T-cell (primary cell): ENCODE data around the gene ZNF428. TPM values are rescaled to one million over a fixed set of nuclear protein-coding genes. Genes with fewer than 3 reads are reported as not detected.
"Not testable (repeated sequence)": the region's sequence is repeated elsewhere in the genome, so short reads cannot be mapped to it uniquely, and the experiment has no call there.

Experiments used
- ATAC-seq, 4 experiments: fragments of 200-7000 bp in 3 of 4; fragments of 150-1000 bp in 1 of 4; cut with Tn5 transposase; replicated peaks in 1 of 4; 1 replicate in 3 of 4; 2 replicates in 1 of 4; pipeline ENCODE4 v1.10.0; 2021; ENCODE audit warnings: moderate library complexity in 3 of 4, mild to moderate bottlenecking in 2 of 4, moderate number of reproducible peaks in 1 of 4
- CTCF ChIA-PET, 2 donors: fragments of 300-600 bp; sonication (Branson Sonifier 250); formaldehyde crosslinking; loops; one replicate each; lab custom pipeline; 2022; ENCODE audit warnings: antibody characterized with exemption in 2 of 2; lab: Charles Lee
- POLR2A ChIA-PET, 2 donors: fragments of 300-600 bp; sonication (Branson Sonifier 250); formaldehyde crosslinking; loops; one replicate each; lab custom pipeline; 2022; ENCODE audit warnings: antibody characterized with exemption in 2 of 2; lab: Charles Lee
- DNase-seq, 35 experiments: peaks; one replicate each; pipeline versions ENCODE4 v3.0.0 to v3.0.0-alpha.2; 2013 to 2023
- H3K27ac ChIP-seq: one replicate; pipeline ENCODE4 v1.5.1; 2013; ENCODE audit warnings: low read length
- H3K27me3 ChIP-seq, 2 experiments: replicated peaks in 1 of 2; 1 replicate in 1 of 2; 2 replicates in 1 of 2; pipeline versions ENCODE4 v1.6.1 to v1.7.0; 2013; ENCODE audit warnings: low read length in 1 of 2, mixed read lengths in 1 of 2; ENCODE audit not compliant: control insufficient read depth in 2 of 2, insufficient read depth in 2 of 2; ENCODE audit errors: extremely low read depth in 1 of 2
- H3K36me3 ChIP-seq, 2 donors: 1 replicate in 1 of 2; 2 replicates in 1 of 2; pipeline versions ENCODE4 v1.6.1 to v1.7.0; 2013; ENCODE audit warnings: low read length in 1 of 2; ENCODE audit not compliant: control insufficient read depth in 2 of 2, insufficient read depth in 1 of 2; ENCODE audit errors: extremely low read depth in 1 of 2
- H3K4me1 ChIP-seq, 2 experiments: 1 replicate in 1 of 2; 2 replicates in 1 of 2; pipeline versions ENCODE4 v1.6.1 to v1.7.0; 2013; ENCODE audit warnings: low read length in 2 of 2, mixed read lengths in 1 of 2; ENCODE audit not compliant: insufficient read depth in 2 of 2, control insufficient read depth in 1 of 2; ENCODE audit errors: extremely low read depth in 1 of 2
- H3K4me3 ChIP-seq, 2 donors: 1 replicate in 1 of 2; 2 replicates in 1 of 2; pipeline versions ENCODE4 v1.5.1 to v1.7.0; 2013; ENCODE audit warnings: mild to moderate bottlenecking in 2 of 2, low read length in 1 of 2, moderate library complexity in 1 of 2; ENCODE audit not compliant: control insufficient read depth in 1 of 2; ENCODE audit errors: extremely low read depth in 1 of 2
- H3K9me3 ChIP-seq: 2 replicates; pipeline ENCODE4 v1.7.0; 2013
- H3K27ac Mint-ChIP-seq, 2 donors: one replicate each; pipeline ENCODE4 v1.8.0; 2020 to 2021; ENCODE audit warnings: mild to moderate bottlenecking in 2 of 2, mixed read lengths in 2 of 2
- H3K27me3 Mint-ChIP-seq, 2 donors: one replicate each; pipeline ENCODE4 v1.8.0; 2021 to 2022; ENCODE audit warnings: mixed read lengths in 2 of 2
- H3K36me3 Mint-ChIP-seq: one replicate; pipeline ENCODE4 v1.8.0; 2021; ENCODE audit warnings: mixed read lengths
- H3K4me1 Mint-ChIP-seq, 3 donors: one replicate each; pipeline ENCODE4 v1.8.0; 2020 to 2022; ENCODE audit warnings: mixed read lengths in 3 of 3, mild to moderate bottlenecking in 1 of 3
- H3K4me3 Mint-ChIP-seq, 3 donors: one replicate each; pipeline ENCODE4 v1.8.0; 2020 to 2022; ENCODE audit warnings: mild to moderate bottlenecking in 3 of 3, mixed read lengths in 3 of 3, moderate library complexity in 3 of 3
- H3K9me3 Mint-ChIP-seq, 3 donors: one replicate each; pipeline ENCODE4 v1.8.0; 2020 to 2022; ENCODE audit warnings: mixed read lengths in 3 of 3
- WGBS: methylation state at CpG from one replicate; pipeline ENCODE4 v1.1.5; 2013; ENCODE audit warnings: missing lambda C conversion rate; ENCODE audit not compliant: insufficient coverage; 5-methylcytosine and 5-hydroxymethylcytosine counted together
- total RNA-seq, 35 experiments: library from RNA in 6 of 35; stranded (reverse) in 6 of 35; fragments of 120-200 nt in 1 of 35; gene quantifications; one replicate each; pipeline versions ENCODE4 v1.2.1 to v1.2.4 and lab custom pipeline; 2013 to 2026

ZNF428 gene
- total RNA-seq, 5 donors from 2014 or later (not counting 1 experiment from before 2014, with no cell fraction given) = 28.9 to 35.2 (median 34.5) TPM

DNA sequence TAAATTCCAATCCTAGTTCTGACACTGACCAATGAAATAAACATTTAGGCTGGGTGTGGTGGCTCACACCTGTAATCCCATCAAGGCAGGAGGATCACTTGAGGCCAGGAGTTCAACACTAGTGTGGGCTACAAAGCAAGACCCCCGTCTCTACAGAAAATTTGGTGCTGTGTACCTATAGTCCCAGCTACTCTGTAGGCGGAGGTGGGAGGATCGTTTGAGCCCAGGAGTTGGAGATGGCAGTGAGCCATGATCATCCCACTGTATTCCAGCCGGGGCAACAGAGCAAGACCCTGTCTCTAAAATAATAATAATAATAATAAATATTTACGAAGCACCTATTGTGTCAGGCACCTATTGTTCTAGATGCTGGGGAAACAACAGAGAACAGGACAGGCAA is 30.2 kb downstream of the ZNF428 start:
- H3K9me3 Mint-ChIP-seq = no peaks in the 10 kb centered on the region
- CTCF ChIA-PET = interaction anchor here in 1 of 2 donors (0.7 to 1.7 kb wide), 2 partner anchors 34 to 136 kb away, joined by 3 to 5 read pairs; no protein-coding TSS in a partner anchor

DNA sequence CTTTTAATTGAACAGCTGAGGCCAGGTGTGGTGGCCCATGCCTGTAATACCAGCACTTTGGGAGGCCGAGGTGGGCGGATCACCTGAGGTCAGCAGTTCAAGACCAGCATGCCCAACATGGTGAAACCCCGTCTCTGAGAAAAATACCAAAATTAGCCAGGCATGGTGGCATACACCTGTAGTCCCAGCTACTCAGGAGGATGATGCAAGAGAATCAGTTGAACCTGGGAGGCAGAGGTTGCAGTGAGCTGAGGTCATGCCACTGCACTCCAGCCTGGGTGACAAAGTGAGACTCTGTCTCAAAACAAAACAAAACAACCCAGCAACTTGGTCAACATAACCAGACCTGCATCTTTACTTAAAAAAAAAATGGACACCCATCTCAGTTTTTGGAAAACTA is 32.4 kb downstream of the ZNF428 start:
- 100% methylated on average over 3 of the region's 3 CpGs for WGBS
- H3K27me3 Mint-ChIP-seq, H3K27ac Mint-ChIP-seq, ATAC-seq, H3K9me3 ChIP-seq, H3K27ac ChIP-seq, H3K9me3 Mint-ChIP-seq, DNase-seq, POLR2A ChIA-PET, H3K4me3 Mint-ChIP-seq, H3K4me3 ChIP-seq, H3K27me3 ChIP-seq, H3K36me3 ChIP-seq: not testable (repeated sequence)
- H3K4me1 ChIP-seq = peaks cover 0 to 14% of the 10 kb centered on the region in 2 experiments
- Mint-ChIP-seq H3K36me3 (peaks cover 16% of the 10 kb centered on the region), H3K4me1 (peaks cover 13 to 33% (median 19%) of the 10 kb centered on the region in 3 donors)
- CTCF ChIA-PET = interaction anchor here in 1 of 2 donors (0.5 kb wide), 1 partner anchor 147 kb away, joined by 6 read pairs; no protein-coding TSS in a partner anchor

More for the DNA sequence above, 30.2 kb downstream of the ZNF428 start:
- DNase-seq (no peak), ATAC-seq (no peak)
- no peaks in the 10 kb centered on the region for H3K9me3 ChIP-seq
- POLR2A ChIA-PET = no interaction called here
- Mint-ChIP-seq H3K4me3 (no peak overlapping the region), H3K27me3 (no peaks in the 10 kb centered on the region), H3K4me1 (peaks cover 20 to 32% (median 28%) of the 10 kb centered on the region in 3 donors), H3K36me3 (peaks cover 27% of the 10 kb centered on the region), H3K27ac (peak overlapping the region in 1 of 2 donors; percentile 88)
- no CpG with 5 or more reads among the region's 5 CpGs for WGBS
- peaks cover 9 to 18% of the 10 kb centered on the region in 2 donors for H3K36me3 ChIP-seq
- H3K27me3 ChIP-seq = no peaks in the 10 kb centered on the region
- no peak overlapping the region for H3K4me3 ChIP-seq
- H3K27ac ChIP-seq = no peak overlapping the region
- H3K4me1 ChIP-seq = peaks cover 0 to 19% of the 10 kb centered on the region in 2 experiments

- H3K9me3 ChIP-seq = no peaks in the 10 kb centered on the region
- Mint-ChIP-seq H3K36me3 (peaks cover 16% of the 10 kb centered on the region), H3K9me3 (no peaks in the 10 kb centered on the region), H3K27me3 (no peaks in the 10 kb centered on the region), H3K4me3 (no peak overlapping the region), H3K4me1 (peaks cover 13 to 37% (median 19%) of the 10 kb centered on the region in 3 donors), H3K27ac (no peak overlapping the region)
- ChIA-PET POLR2A (no interaction called here), CTCF (no interaction called here)
- no peak for ATAC-seq
- H3K27ac ChIP-seq = no peak overlapping the region
- H3K4me3 ChIP-seq = no peak overlapping the region
- WGBS = 83% methylated on average over 1 of the region's 2 CpGs
- peaks cover 0 to 16% of the 10 kb centered on the region in 2 experiments for H3K4me1 ChIP-seq
- H3K27me3 ChIP-seq = no peaks in the 10 kb centered on the region
- no peaks in the 10 kb centered on the region for H3K36me3 ChIP-seq
- no peak for DNase-seq
Measured at GRCh38 chr19:43586346-43586745, 33.1 kb downstream of the ZNF428 start.

- no peaks in the 10 kb centered on the region for H3K36me3 ChIP-seq
- no peak overlapping the region for H3K4me3 ChIP-seq
- ATAC-seq (no peak), DNase-seq (no peak)
- peaks cover 5 to 23% of the 10 kb centered on the region in 2 experiments for H3K4me1 ChIP-seq
- H3K27me3 ChIP-seq = no peaks in the 10 kb centered on the region
- Mint-ChIP-seq H3K9me3 (no peaks in the 10 kb centered on the region), H3K27me3 (no peaks in the 10 kb centered on the region), H3K36me3 (peaks cover 9% of the 10 kb centered on the region), H3K27ac (peak overlapping the region; percentile 64 to 69), H3K4me3 (no peak overlapping the region), H3K4me1 (peaks cover 11 to 33% (median 22%) of the 10 kb centered on the region in 3 donors)
- peak overlapping the region; percentile 1 for H3K27ac ChIP-seq
- POLR2A ChIA-PET = interaction anchor here (0.6 to 1.0 kb wide), 3 partner anchors 10 to 82 kb away, joined by 4 to 6 read pairs (median 4); partner anchors contain the start of gene ZNF576 (in 1 of the 2)
- CTCF ChIA-PET = interaction anchor here in 1 of 2 donors (0.6 to 1.1 kb wide), 2 partner anchors 10 to 110 kb away, joined by 6 read pairs; no protein-coding TSS in a partner anchor
- no CpG with 5 or more reads among the region's 1 CpG for WGBS
- H3K9me3 ChIP-seq = no peaks in the 10 kb centered on the region
Measured at GRCh38 chr19:43584484-43584883, 34.9 kb downstream of the ZNF428 start.

DNA sequence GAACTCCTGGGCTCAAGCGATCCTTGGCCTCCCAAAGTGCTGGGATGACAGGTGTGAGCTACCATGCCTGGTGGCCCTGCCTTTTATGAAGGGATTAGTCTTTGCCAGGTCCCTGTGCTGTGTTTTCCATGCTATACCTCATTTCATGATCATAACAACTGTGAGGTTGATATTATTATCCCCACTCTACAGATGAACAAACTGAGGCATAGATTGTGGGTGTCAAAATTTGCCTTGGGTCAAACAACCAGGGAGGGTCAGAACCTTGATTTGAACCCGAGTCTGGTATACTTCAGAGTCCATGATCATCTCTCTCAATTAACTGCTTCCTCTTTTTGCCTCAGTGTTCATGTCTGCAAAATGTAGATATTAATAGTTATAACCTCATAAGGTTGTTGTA is 36.9 kb downstream of the ZNF428 start:
- Histone ChIP-seq H3K4me3 (no peak overlapping the region), H3K27me3 (no peaks in the 10 kb centered on the region), H3K36me3 (no peaks in the 10 kb centered on the region), H3K9me3 (no peaks in the 10 kb centered on the region), H3K4me1 (peaks cover 5 to 25% of the 10 kb centered on the region in 2 experiments), H3K27ac (no peak overlapping the region)
- no peak for DNase-seq
- peaks cover 9% of the 10 kb centered on the region for H3K36me3 Mint-ChIP-seq
- ATAC-seq = no peak
- no peaks in the 10 kb centered on the region for H3K27me3 Mint-ChIP-seq
- no peak overlapping the region for H3K27ac Mint-ChIP-seq
- ChIA-PET POLR2A (no interaction called here), CTCF (interaction anchor here in 1 of 2 donors (1.3 kb wide), 1 partner anchor 12 kb away, joined by 3 read pairs; no protein-coding TSS in a partner anchor)
- no peaks in the 10 kb centered on the region for H3K9me3 Mint-ChIP-seq
- H3K4me1 Mint-ChIP-seq = peaks cover 11 to 39% (median 18%) of the 10 kb centered on the region in 3 donors
- no peak overlapping the region for H3K4me3 Mint-ChIP-seq
- 100% methylated on average over 1 of the region's 2 CpGs for WGBS

GRCh38 chr19:43581467-43581866 is 38.0 kb downstream of the ZNF428 start:
- peaks cover 9% of the 10 kb centered on the region for H3K36me3 Mint-ChIP-seq
- DNase-seq (no peak), ATAC-seq (no peak)
- H3K27ac Mint-ChIP-seq = no peak overlapping the region
- Histone ChIP-seq H3K9me3 (no peaks in the 10 kb centered on the region), H3K36me3 (no peaks in the 10 kb centered on the region), H3K27me3 (peaks cover 0 to 4% of the 10 kb centered on the region in 2 experiments), H3K4me1 (peaks cover 5 to 28% of the 10 kb centered on the region in 2 experiments), H3K4me3 (no peak overlapping the region), H3K27ac (no peak overlapping the region)
- ChIA-PET POLR2A (no interaction called here), CTCF (interaction anchor here in 1 of 2 donors (1.2 kb wide), 1 partner anchor 13 kb away, joined by 3 read pairs; no protein-coding TSS in a partner anchor)
- WGBS = 72% methylated on average over 5 of the region's 7 CpGs
- H3K4me1 Mint-ChIP-seq = peaks cover 12 to 43% (median 20%) of the 10 kb centered on the region in 3 donors
- H3K27me3 Mint-ChIP-seq = no peaks in the 10 kb centered on the region
- H3K4me3 Mint-ChIP-seq = peak overlapping the region in 1 of 3 donors; percentile 13
- H3K9me3 Mint-ChIP-seq = no peaks in the 10 kb centered on the region
